T-helper 2 cell treated with Interferon-gamma antibody and Interleukin-4, amounts not matched to agents 5 μg/mL and 100 μg/mL, for 36 hours (primary cell): ENCODE measurements around the gene NIPSNAP3A.
"Not testable (repeated sequence)": the region's sequence is repeated elsewhere in the genome, so short reads cannot be mapped to it uniquely, and the experiment has no call there.

Source experiments
- DNase-seq: peaks from one replicate; pipeline ENCODE4 v3.0.0; 2021; ENCODE audit warnings: low spot score
- H3K27ac Mint-ChIP-seq: one replicate; pipeline ENCODE4 v1.8.0; 2021; ENCODE audit warnings: mild to moderate bottlenecking, mixed read lengths
- H3K27me3 Mint-ChIP-seq: one replicate; pipeline ENCODE4 v1.8.0; 2021; ENCODE audit warnings: low read depth, mixed read lengths
- H3K36me3 Mint-ChIP-seq: one replicate; pipeline ENCODE4 v1.8.0; 2021; ENCODE audit warnings: low read depth, mixed read lengths
- H3K4me1 Mint-ChIP-seq: one replicate; pipeline ENCODE4 v1.8.0; 2021; ENCODE audit warnings: low read depth, mixed read lengths
- H3K4me3 Mint-ChIP-seq: one replicate; pipeline ENCODE4 v1.8.0; 2022; ENCODE audit warnings: mild to moderate bottlenecking, moderate library complexity, mixed read lengths
- H3K9me3 Mint-ChIP-seq: one replicate; pipeline ENCODE4 v1.8.0; 2021; ENCODE audit warnings: mixed read lengths

NIPSNAP3A gene

DNA sequence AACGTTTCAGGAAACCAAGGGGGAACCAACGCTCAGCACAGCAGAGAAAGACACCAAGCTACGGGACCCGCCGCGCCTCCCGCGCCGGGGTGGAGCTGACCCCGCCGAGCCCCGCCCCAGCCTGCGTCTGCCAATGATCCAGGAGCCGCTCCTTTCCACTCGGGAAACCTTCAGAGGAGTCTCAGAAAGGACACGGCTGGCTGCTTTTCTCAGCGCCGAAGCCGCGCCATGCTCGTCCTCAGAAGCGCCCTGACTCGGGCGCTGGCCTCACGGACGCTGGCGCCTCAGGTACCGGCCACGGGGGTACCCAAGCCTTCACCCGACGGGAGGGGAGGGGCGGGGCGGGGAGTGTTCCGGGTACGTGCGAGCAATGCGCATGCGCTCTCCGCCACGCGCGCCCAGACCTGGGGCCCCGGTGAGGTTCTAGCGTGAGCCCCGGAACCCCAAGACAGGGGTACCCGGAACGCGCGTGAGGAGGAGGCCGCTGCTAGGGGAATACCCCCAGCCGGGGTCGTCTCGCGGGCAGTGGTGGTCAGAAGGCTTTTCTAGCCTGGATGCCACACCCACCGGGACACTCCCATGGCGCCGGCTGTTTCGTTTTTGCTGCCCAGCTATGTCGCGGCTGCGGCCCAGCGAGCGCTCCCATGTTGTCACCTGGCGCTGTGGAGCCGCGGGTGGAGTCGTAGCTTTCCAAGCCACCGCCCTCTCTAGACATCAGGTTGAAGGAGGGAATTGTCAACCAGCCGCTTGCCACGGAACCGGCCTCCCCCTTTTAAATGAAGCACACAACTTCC, at the start of gene NIPSNAP3A:
TSS of gene NIPSNAP3A (plus strand) at position 119 of the 794 bp plus-strand sequence. CDS start at position 229, 110 bp downstream.
- H3K27ac Mint-ChIP-seq = peak within 1 kb of the TSS; percentile 95
- H3K4me3 Mint-ChIP-seq = peak within 1 kb of the TSS; percentile 94
- peaks cover 17% of the 10 kb centered on the region for H3K36me3 Mint-ChIP-seq
- H3K27me3 Mint-ChIP-seq = no peaks in the 10 kb centered on the region
- peaks cover 32% of the 10 kb centered on the region for H3K4me1 Mint-ChIP-seq
- no peaks in the 10 kb centered on the region for H3K9me3 Mint-ChIP-seq
- DNase-seq = peak; percentile 86

DNA sequence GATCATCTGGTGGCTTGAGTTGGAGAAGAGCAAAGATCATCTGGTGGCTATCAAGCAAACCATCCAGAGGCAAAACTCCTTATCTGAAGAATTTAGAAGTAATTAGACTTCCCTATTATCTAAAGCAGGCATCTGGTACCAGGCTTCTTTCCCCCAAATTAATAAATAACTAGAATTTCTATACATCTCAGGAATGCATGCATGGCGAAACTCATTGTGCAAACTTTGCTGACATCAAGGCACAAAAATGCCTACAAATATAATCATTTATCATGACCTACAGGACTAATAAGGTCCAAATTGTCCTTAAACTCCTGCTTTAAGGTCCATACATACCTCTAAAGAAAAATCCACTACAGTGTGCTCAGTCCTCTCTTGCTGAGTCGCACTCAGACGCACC, 47.2 kb upstream of the NIPSNAP3A start:
- H3K4me1 Mint-ChIP-seq = no peaks in the 10 kb centered on the region
- no peak for DNase-seq

DNA sequence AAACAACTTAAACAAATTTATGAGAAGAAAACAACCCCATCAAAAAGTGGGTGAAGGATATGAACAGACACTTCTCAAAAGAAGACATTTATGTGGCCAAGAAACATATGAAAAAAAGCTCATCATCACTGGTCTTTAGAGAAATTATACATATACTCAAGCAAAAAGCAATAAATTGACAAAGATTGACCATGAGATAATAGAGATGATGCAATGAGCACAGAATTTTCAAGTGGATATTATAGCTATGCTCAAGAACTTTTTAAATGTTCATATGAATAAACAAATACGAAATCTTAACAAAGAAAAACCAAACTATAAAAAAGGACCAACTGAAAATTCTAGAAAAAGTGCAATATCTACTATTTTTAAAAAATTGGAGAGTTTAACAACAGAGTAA, 38.7 kb upstream of the NIPSNAP3A start:
- H3K9me3 Mint-ChIP-seq, H3K27ac Mint-ChIP-seq, H3K27me3 Mint-ChIP-seq, H3K36me3 Mint-ChIP-seq, H3K4me3 Mint-ChIP-seq, H3K4me1 Mint-ChIP-seq, DNase-seq: not testable (repeated sequence)

More for the DNA sequence above, 47.2 kb upstream of the NIPSNAP3A start:
- Mint-ChIP-seq H3K4me3 (no peak overlapping the region), H3K27ac (no peak overlapping the region), H3K27me3 (no peaks in the 10 kb centered on the region), H3K9me3 (no peaks in the 10 kb centered on the region), H3K36me3 (no peaks in the 10 kb centered on the region)

DNA sequence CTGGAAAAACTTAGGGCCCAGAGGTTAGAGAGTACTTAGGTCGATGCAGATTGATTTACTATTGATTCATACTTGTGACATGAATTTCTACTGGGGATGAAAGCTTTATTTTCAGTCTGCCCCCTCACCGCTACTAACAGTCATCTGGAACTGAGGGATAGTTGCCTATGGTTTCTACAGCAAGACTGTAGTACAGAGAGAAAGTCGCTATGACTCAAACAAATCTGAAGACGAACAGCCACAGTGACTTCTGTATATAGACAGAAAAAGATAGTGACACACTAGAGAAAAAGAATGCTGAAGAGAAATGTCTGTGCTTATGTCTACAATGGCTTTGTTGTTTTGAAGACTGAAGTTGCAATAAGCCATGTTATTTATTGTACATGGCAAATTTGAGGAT, 35.9 kb upstream of the NIPSNAP3A start:
- no peak for DNase-seq
- H3K4me3 Mint-ChIP-seq = no peak overlapping the region
- H3K4me1 Mint-ChIP-seq = no peaks in the 10 kb centered on the region
- no peak overlapping the region for H3K27ac Mint-ChIP-seq
- H3K9me3 Mint-ChIP-seq = no peaks in the 10 kb centered on the region
- H3K36me3 Mint-ChIP-seq = no peaks in the 10 kb centered on the region
- H3K27me3 Mint-ChIP-seq = peaks cover 2% of the 10 kb centered on the region

DNA sequence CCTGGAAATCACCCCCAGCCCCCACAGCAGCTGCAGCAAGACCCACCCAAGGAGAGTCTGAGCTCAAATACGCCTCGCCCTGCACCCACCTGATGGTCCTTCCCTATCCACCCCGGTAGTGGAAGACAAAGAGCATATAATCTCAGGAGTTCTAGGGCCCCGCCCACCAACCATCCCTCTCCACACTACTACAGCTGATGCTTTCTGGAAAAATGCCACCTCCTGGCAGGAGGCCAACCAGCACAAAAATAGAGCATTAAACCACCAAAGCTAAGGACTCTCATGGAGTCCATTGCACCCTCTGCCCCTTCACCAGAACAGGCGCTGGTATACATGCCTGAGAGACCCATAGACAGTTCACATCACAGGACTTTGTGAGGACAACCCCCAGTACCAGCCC, 22.5 kb upstream of the NIPSNAP3A start:
- no peak overlapping the region for H3K27ac Mint-ChIP-seq
- H3K4me1 Mint-ChIP-seq = no peaks in the 10 kb centered on the region
- H3K9me3 Mint-ChIP-seq = no peaks in the 10 kb centered on the region
- no peaks in the 10 kb centered on the region for H3K36me3 Mint-ChIP-seq
- H3K4me3 Mint-ChIP-seq = no peak overlapping the region
- H3K27me3 Mint-ChIP-seq = peaks cover 3% of the 10 kb centered on the region
- no peak for DNase-seq

DNA sequence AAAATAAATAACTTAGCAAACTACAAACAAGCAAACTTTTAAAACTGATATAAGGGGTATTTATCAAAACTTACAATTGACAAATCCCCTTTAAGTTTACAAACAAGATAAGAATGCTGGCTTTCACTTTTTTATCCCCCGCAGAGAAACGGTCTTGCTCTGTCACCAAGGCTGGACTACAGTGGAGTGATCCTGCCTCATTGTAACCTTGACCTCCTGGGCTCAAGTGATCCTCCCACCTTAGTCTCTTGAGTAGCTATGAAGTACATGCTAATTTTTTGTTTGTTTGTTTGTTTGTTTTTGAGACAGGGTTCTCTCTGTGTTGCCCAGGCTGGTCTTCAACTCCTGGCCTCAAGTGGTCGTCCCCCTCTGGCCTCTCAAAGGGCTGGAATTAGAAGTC, 9.0 kb upstream of the NIPSNAP3A start:
- H3K27me3 Mint-ChIP-seq = no peaks in the 10 kb centered on the region
- no peak overlapping the region for H3K27ac Mint-ChIP-seq
- no peak for DNase-seq
- no peaks in the 10 kb centered on the region for H3K9me3 Mint-ChIP-seq
- no peaks in the 10 kb centered on the region for H3K36me3 Mint-ChIP-seq
- peaks cover 1% of the 10 kb centered on the region for H3K4me1 Mint-ChIP-seq
- H3K4me3 Mint-ChIP-seq = no peak overlapping the region

DNA sequence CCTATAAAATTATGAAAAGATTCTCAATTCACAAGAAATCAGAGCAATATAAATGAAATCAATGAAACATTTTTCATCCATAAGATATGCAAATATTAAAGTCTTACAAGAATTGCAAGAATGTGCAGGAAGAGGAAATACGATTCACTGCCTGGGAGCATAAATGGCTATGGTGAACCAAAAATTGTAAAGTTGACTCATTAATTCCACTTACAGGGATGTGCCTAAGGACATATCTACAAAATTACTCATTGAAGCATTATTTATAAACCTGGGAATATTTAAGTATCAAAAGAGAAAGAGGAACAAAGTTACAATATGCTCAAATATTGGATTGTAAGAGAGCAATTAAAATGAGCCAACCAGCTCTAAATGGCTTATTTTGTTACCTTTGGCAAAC, 6.9 kb upstream of the NIPSNAP3A start:
- Mint-ChIP-seq H3K4me3 (no peak overlapping the region), H3K36me3 (no peaks in the 10 kb centered on the region), H3K4me1 (peaks cover 1% of the 10 kb centered on the region), H3K27ac (no peak overlapping the region), H3K9me3 (no peaks in the 10 kb centered on the region), H3K27me3 (no peaks in the 10 kb centered on the region)
- DNase-seq = no peak

DNA sequence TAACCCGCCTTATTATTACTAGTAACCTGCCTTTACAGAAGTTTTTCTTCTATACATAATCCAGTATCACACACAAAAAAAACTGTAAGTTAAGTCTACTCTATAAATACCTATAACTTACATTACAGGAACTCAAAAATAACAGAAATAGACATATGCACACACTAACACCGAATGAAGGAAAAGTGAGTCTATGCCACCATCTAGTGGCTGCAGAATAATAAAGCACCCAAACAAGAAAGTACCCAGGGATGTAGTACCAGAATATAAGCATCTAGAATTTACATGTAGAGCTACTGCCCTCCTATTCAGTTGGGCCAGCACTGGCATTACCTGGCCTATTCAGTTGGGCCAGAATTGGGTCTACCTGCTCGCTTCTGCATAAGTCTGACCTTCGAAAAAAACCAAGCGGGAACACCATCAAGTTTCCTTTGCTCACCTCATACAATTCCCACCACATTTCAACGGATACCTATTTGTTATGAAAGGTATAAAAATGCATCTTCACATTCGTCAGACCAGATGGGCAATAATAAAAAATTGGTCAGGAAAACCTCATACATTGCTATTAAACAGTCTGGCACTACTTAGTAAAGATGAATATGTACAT, 4.0 kb upstream of the NIPSNAP3A start:
- no peaks in the 10 kb centered on the region for H3K9me3 Mint-ChIP-seq
- H3K27ac Mint-ChIP-seq = no peak overlapping the region
- no peak overlapping the region for H3K4me3 Mint-ChIP-seq
- no peak for DNase-seq
- H3K4me1 Mint-ChIP-seq = peaks cover 18% of the 10 kb centered on the region
- no peaks in the 10 kb centered on the region for H3K36me3 Mint-ChIP-seq
- H3K27me3 Mint-ChIP-seq = no peaks in the 10 kb centered on the region

DNA sequence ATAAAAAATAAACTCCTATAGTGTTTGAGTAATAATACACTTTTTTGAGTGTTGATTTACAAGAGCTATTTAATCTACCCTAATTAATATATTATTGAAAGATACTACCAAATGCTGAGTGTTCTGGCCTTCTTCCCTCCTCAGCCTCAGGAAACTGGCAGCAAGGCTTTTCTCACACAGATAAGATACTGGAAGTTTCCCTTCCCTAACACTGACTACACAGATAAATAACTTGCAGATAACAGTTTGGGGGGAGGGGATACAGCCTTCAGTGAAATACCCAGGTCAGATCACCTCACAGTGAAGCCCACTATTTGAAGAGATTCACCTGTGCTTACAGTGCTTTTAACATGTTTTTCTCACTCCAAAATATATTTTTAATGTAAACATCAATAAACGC, 1.6 kb upstream of the NIPSNAP3A start:
- Mint-ChIP-seq H3K4me3 (peak overlapping the region; percentile 24), H3K27ac (no peak overlapping the region), H3K4me1 (peaks cover 32% of the 10 kb centered on the region), H3K36me3 (peaks cover 4% of the 10 kb centered on the region), H3K27me3 (no peaks in the 10 kb centered on the region), H3K9me3 (no peaks in the 10 kb centered on the region)
- DNase-seq = no peak

DNA sequence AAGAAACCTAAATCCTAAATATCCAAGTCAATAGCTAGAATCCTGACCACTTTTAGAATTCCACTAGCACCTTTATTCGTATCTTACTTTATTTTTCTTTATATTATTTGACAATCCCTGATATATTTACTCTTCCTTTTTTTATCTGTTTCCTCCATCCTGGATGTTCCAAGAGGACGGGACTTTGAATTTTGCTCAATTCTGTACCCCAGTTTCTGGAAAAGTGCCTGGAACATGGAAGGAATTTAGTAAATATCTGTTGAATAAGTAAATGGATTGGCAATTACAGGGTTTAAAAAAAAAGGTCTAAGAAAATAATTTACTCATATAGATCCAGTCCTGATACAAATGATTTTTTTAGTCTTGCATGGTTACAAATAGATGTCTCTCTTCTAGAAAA, 1.2 kb upstream of the NIPSNAP3A start:
- Mint-ChIP-seq H3K27ac (no peak overlapping the region), H3K27me3 (no peaks in the 10 kb centered on the region), H3K36me3 (peaks cover 6% of the 10 kb centered on the region), H3K4me1 (peaks cover 32% of the 10 kb centered on the region), H3K4me3 (peak overlapping the region; percentile 17), H3K9me3 (no peaks in the 10 kb centered on the region)
- DNase-seq = no peak

DNA sequence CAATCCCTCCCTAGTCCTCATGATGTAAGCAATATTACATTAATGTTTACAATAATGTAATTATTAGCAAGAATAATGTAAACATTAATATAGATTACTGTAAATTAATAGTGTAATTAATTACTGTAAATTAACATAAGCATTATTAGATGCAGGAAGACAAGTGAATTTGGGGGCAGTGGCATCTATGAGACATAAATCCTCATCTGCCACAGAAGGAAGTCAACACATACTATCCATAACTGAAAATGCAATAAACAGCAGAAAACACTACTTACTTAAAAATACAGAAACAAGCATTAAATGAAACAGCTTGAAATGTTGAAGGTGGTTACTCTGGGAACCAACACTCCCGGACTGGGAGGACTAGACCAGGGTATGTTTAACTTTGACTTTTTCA, 685 bp upstream of the NIPSNAP3A start:
- peak overlapping the region; percentile 94 for H3K4me3 Mint-ChIP-seq
- H3K27ac Mint-ChIP-seq = peak overlapping the region; percentile 95
- H3K36me3 Mint-ChIP-seq = peaks cover 10% of the 10 kb centered on the region
- no peaks in the 10 kb centered on the region for H3K9me3 Mint-ChIP-seq
- peaks cover 32% of the 10 kb centered on the region for H3K4me1 Mint-ChIP-seq
- no peaks in the 10 kb centered on the region for H3K27me3 Mint-ChIP-seq
- DNase-seq = no peak

DNA sequence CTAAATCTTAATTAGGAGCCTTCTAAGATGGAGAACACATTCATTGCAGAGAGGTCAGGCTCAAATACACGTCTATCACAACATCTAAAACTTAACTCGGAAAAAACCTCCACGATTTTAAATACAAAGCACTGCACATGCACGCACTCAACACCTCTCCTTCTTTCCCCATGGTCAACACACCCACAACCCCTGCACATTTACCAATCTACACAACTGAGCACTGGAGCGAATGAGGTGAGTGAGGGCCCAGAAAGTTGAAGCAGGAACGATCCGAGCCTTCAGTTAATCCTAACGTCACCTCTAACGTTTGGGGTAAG, 278 bp upstream of the NIPSNAP3A start:
- no peaks in the 10 kb centered on the region for H3K9me3 Mint-ChIP-seq
- peak overlapping the region; percentile 95 for H3K27ac Mint-ChIP-seq
- DNase-seq = no peak
- H3K27me3 Mint-ChIP-seq = no peaks in the 10 kb centered on the region
- H3K36me3 Mint-ChIP-seq = peaks cover 13% of the 10 kb centered on the region
- H3K4me3 Mint-ChIP-seq = peak overlapping the region; percentile 94
- peaks cover 32% of the 10 kb centered on the region for H3K4me1 Mint-ChIP-seq

DNA sequence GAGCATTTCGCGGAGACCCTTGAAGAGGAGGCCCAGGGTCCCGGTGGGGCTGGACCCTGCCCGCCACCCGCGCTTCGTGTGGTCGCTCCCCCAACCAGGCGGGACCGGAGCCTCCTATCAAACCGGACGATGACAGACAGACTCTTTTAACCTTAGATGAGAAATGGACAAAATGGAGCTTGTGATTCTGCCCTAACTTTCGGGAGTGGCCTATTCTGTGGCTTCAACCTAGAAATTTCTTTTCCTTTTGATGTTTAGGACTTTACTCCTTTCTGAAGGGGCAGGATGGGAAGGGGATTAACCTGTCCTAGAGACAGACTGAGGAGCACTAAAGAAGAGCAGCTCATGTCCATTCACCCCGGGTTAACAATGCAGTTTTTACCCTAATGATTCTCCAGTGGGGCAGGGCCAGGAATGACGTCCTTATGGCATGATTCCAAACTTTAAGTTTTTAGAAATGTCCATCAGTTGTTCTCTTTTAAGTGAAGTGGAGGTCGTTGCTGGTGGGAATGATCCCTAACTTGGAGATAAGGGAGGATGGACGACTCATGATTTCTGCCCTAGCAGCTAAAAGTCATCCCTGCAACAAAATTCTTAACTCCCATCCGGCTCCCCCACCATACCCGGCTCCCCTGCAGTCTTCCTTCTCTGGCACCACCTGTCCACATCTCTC, 1.0 kb downstream of the NIPSNAP3A start:
- H3K27me3 Mint-ChIP-seq = no peaks in the 10 kb centered on the region
- DNase-seq = no peak
- H3K4me1 Mint-ChIP-seq = peaks cover 31% of the 10 kb centered on the region
- peak overlapping the region; percentile 95 for H3K27ac Mint-ChIP-seq
- H3K9me3 Mint-ChIP-seq = no peaks in the 10 kb centered on the region
- H3K36me3 Mint-ChIP-seq = peaks cover 17% of the 10 kb centered on the region
- peak overlapping the region; percentile 94 for H3K4me3 Mint-ChIP-seq

DNA sequence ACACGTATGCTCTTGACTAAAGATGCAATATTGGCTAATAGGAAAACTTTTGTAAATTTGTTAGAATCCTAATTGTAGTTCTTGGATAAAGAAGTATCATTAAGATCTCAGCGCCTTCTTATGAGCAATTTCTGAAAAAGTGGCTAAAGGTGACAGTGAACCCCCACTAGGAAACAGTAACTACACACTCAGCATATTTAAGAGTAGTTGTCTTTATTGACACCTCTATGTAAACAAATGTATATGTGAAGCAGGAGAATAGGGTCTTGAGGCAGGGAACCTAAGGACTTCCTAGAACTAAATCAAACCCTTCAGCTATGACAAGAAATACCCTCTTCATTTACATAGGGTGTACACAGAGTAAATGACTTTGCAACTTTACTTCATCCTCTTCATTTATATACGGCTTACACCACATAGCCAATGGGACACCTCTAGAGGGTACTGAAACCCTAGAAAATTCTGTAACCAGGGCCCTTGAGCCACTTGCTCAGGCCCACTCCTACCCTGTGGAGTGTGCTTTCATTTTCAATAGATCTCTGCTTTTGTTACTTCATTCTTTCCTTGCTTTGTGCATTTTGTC, 2.8 kb downstream of the NIPSNAP3A start:
- no peaks in the 10 kb centered on the region for H3K9me3 Mint-ChIP-seq
- H3K27ac Mint-ChIP-seq = no peak overlapping the region
- H3K4me3 Mint-ChIP-seq = no peak overlapping the region
- peaks cover 31% of the 10 kb centered on the region for H3K4me1 Mint-ChIP-seq
- peaks cover 23% of the 10 kb centered on the region for H3K36me3 Mint-ChIP-seq
- no peak for DNase-seq
- H3K27me3 Mint-ChIP-seq = no peaks in the 10 kb centered on the region
